Measurements from ENCODE around the gene WDFY1.

WDFY1 gene

DNA sequence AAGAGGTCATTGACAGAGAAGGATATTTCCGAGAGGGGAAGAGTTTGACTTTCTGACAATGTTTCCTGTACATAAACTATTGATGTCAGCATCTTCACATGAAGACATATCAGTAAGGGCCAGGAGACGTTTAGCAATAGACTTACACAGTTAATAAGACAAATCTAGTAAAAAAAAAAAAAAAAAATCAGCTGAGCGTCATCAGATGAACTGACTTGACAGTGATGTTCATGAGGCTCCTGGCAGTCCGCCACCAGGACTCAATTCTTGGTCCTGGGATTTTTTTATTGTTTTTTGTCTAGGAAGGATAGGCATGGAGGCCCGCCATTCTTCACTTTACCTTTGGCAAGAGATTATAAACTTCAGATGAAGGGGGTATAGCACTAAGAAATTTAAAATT, 26.6 kb upstream of the WDFY1 start:
- CTCF ChIA-PET: interaction anchor here (0.6 to 8.7 kb wide), 10 partner anchors 13 to 674 kb away, joined by 3 to 149 read pairs (median 4); no protein-coding TSS in a partner anchor
- H3K27ac ChIP-seq (ENCODE audit: extremely low read depth, low read depth, low read length): no peak overlapping the region
- POLR2A ChIA-PET: no interaction called here
- peaks cover 11 to 21% of the 10 kb centered on the region in 2 experiments for H3K36me3 ChIP-seq (ENCODE audit: control insufficient read depth in 2 of 2, insufficient read depth in 1 of 2, low read length in 2 of 2)
- H3K4me1 ChIP-seq (ENCODE audit: control insufficient read depth, insufficient read depth, low read length): no peaks in the 10 kb centered on the region
- H3K9me3 ChIP-seq (ENCODE audit: control insufficient read depth, insufficient read depth, low read depth, low read length): no peaks in the 10 kb centered on the region
- no peak overlapping the region for H3K4me3 ChIP-seq (ENCODE audit: low read depth, low read length)
- no peak for TF ChIP-seq MEIS1 (CRISPR knock-in tag; IDR thresholded peaks at IDR 0.05; ENCODE audit: borderline replicate concordance)
- TF ChIP-seq ZSCAN16 (tag by site-specific recombination; IDR thresholded peaks at IDR 0.05): no peak
- no peak for TF ChIP-seq GLI4 (tag by site-specific recombination; IDR thresholded peaks at IDR 0.05)
- TF ChIP-seq ZNF223 (tag by site-specific recombination; IDR thresholded peaks at IDR 0.05): no peak
- no peak for TF ChIP-seq WT1 (tag by site-specific recombination; IDR thresholded peaks at IDR 0.05)
- TF ChIP-seq ZNF350 (tag by site-specific recombination; IDR thresholded peaks at IDR 0.05): no peak
- TF ChIP-seq ZNF571 (tag by site-specific recombination; IDR thresholded peaks at IDR 0.05): no peak
- TF ChIP-seq ZNF416 (tag by site-specific recombination; IDR thresholded peaks at IDR 0.05): no peak
- TF ChIP-seq HOXC10 (CRISPR knock-in tag; IDR thresholded peaks at IDR 0.05): no peak
- TF ChIP-seq ZNF302 (tag by site-specific recombination; IDR thresholded peaks at IDR 0.05; ENCODE audit: low read depth): no peak

DNA sequence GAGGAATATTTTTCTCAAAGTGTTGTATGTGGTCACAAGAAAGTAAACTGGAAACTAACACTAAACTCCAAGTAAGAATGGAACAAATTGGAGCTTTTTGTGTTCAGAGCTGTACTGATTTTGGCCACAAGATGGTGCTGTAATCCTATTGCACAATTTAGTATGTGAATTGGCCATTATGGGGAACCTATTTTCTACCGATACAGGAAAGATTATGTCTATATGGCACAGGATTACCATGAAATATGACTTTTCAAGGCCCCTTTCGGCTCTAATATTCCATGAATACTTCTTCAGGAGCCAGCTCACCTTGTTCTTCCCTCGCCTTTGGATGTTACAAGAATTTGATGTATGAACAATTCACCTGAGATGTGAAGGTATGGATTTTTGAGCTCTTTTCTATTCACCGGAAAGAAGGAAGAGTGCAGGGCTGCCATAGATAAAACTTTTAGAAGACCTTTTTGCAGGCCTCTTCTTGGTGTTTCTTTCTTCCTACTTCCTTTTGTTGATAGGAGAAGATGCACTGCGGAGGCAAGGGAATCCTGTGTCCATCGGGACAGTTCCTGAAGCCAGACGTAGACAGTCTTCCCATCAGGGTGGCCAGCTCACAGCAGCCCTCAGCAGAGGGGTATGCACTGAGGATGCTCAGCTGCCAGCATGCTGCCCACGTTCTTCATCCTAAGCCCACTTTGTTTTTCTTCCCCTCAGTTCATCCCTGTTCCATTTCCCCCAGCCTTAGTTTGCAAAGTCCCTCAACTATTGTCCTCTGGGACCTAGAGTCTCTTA, 25.4 kb upstream of the WDFY1 start:
- ChIA-PET POLR2A (interaction anchor here (1.0 to 2.0 kb wide), 2 partner anchors 313 to 314 kb away, joined by 3 to 7 read pairs; no protein-coding TSS in a partner anchor), CTCF (interaction anchor here (0.5 to 8.7 kb wide), 35 partner anchors 9 to 1885 kb away, joined by 3 to 149 read pairs (median 5); partner anchors contain the start of gene SERPINE2)
- H3K9me3 ChIP-seq (ENCODE audit: control insufficient read depth, insufficient read depth, low read depth, low read length): no peaks in the 10 kb centered on the region
- no peaks in the 10 kb centered on the region for H3K4me1 ChIP-seq (ENCODE audit: control insufficient read depth, insufficient read depth, low read length)
- H3K36me3 ChIP-seq (ENCODE audit: control insufficient read depth in 2 of 2, insufficient read depth in 1 of 2, low read length in 2 of 2): peaks cover 21 to 28% of the 10 kb centered on the region in 2 experiments
- TF ChIP-seq ZNF157 (tag by site-specific recombination; IDR thresholded peaks at IDR 0.05) (no peak), ZNF354C (tag by site-specific recombination; IDR thresholded peaks at IDR 0.05; ENCODE audit: borderline replicate concordance, low read depth) (no peak), ZNF660 (tag by site-specific recombination; IDR thresholded peaks at IDR 0.05) (0 out of 2 replicates have a peak, but pooled peaks have one; percentile 39), RBAK (tag by site-specific recombination; IDR thresholded peaks at IDR 0.05) (no peak), ZNF426 (tag by site-specific recombination; IDR thresholded peaks at IDR 0.05) (no peak), ZNF654 (tag by site-specific recombination; IDR thresholded peaks at IDR 0.05; ENCODE audit: low read depth) (peak; percentile 88), ZNF777 (tag by site-specific recombination; IDR thresholded peaks at IDR 0.05; ENCODE audit: borderline replicate concordance) (no peak), BCL11B (tag by site-specific recombination; IDR thresholded peaks at IDR 0.05; ENCODE audit: low read depth) (no peak)
- TF ChIP-seq, protein P1, sequence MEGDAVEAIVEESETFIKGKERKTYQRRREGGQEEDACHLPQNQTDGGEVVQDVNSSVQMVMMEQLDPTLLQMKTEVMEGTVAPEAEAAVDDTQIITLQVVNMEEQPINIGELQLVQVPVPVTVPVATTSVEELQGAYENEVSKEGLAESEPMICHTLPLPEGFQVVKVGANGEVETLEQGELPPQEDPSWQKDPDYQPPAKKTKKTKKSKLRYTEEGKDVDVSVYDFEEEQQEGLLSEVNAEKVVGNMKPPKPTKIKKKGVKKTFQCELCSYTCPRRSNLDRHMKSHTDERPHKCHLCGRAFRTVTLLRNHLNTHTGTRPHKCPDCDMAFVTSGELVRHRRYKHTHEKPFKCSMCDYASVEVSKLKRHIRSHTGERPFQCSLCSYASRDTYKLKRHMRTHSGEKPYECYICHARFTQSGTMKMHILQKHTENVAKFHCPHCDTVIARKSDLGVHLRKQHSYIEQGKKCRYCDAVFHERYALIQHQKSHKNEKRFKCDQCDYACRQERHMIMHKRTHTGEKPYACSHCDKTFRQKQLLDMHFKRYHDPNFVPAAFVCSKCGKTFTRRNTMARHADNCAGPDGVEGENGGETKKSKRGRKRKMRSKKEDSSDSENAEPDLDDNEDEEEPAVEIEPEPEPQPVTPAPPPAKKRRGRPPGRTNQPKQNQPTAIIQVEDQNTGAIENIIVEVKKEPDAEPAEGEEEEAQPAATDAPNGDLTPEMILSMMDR (tag by site-specific recombination; IDR thresholded peaks at IDR 0.05): peak; percentile 63
- H3K4me3 ChIP-seq (ENCODE audit: low read depth, low read length): no peak overlapping the region
- H3K27ac ChIP-seq (ENCODE audit: extremely low read depth, low read depth, low read length): no peak overlapping the region

DNA sequence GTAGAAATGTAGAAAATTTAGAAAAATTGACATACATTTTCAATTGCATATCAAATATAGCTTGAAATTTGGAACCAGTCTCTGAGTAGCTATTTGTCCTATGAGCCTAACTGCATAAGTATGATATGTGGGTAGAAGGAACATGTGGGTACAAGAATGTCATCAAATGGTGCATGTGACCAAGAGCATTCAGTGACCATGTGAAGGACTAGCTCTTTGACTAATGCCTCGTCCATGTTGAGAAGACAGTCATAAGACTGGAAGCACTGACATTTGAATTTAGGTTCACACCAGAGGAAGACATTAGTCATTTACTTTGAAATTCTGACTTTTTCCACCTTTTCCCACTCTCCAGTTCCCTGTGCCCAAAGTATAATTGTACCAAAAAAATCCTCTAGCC, 24.7 kb upstream of the WDFY1 start:
- Histone ChIP-seq H3K9me3 (ENCODE audit: control insufficient read depth, insufficient read depth, low read depth, low read length) (no peaks in the 10 kb centered on the region), H3K36me3 (ENCODE audit: control insufficient read depth in 2 of 2, insufficient read depth in 1 of 2, low read length in 2 of 2) (peaks cover 26 to 34% of the 10 kb centered on the region in 2 experiments), H3K4me1 (ENCODE audit: control insufficient read depth, insufficient read depth, low read length) (no peaks in the 10 kb centered on the region), H3K4me3 (ENCODE audit: low read depth, low read length) (no peak overlapping the region), H3K27ac (ENCODE audit: extremely low read depth, low read depth, low read length) (no peak overlapping the region)
- TF ChIP-seq, protein P2, sequence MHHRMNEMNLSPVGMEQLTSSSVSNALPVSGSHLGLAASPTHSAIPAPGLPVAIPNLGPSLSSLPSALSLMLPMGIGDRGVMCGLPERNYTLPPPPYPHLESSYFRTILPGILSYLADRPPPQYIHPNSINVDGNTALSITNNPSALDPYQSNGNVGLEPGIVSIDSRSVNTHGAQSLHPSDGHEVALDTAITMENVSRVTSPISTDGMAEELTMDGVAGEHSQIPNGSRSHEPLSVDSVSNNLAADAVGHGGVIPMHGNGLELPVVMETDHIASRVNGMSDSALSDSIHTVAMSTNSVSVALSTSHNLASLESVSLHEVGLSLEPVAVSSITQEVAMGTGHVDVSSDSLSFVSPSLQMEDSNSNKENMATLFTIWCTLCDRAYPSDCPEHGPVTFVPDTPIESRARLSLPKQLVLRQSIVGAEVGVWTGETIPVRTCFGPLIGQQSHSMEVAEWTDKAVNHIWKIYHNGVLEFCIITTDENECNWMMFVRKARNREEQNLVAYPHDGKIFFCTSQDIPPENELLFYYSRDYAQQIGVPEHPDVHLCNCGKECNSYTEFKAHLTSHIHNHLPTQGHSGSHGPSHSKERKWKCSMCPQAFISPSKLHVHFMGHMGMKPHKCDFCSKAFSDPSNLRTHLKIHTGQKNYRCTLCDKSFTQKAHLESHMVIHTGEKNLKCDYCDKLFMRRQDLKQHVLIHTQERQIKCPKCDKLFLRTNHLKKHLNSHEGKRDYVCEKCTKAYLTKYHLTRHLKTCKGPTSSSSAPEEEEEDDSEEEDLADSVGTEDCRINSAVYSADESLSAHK (tag by site-specific recombination; IDR thresholded peaks at IDR 0.05): no peak
- TF ChIP-seq, protein P3, sequence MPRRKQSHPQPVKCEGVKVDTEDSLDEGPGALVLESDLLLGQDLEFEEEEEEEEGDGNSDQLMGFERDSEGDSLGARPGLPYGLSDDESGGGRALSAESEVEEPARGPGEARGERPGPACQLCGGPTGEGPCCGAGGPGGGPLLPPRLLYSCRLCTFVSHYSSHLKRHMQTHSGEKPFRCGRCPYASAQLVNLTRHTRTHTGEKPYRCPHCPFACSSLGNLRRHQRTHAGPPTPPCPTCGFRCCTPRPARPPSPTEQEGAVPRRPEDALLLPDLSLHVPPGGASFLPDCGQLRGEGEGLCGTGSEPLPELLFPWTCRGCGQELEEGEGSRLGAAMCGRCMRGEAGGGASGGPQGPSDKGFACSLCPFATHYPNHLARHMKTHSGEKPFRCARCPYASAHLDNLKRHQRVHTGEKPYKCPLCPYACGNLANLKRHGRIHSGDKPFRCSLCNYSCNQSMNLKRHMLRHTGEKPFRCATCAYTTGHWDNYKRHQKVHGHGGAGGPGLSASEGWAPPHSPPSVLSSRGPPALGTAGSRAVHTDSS (tag by site-specific recombination; IDR thresholded peaks at IDR 0.05): no peak
- no peak for TF ChIP-seq ZNF585B (tag by site-specific recombination; IDR thresholded peaks at IDR 0.05)
- TF ChIP-seq, protein P4, sequence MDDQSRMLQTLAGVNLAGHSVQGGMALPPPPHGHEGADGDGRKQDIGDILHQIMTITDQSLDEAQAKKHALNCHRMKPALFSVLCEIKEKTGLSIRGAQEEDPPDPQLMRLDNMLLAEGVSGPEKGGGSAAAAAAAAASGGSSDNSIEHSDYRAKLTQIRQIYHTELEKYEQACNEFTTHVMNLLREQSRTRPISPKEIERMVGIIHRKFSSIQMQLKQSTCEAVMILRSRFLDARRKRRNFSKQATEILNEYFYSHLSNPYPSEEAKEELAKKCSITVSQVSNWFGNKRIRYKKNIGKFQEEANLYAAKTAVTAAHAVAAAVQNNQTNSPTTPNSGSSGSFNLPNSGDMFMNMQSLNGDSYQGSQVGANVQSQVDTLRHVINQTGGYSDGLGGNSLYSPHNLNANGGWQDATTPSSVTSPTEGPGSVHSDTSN (CRISPR knock-in tag; IDR thresholded peaks at IDR 0.05): no peak
- no peak for TF ChIP-seq GLI4 (tag by site-specific recombination; IDR thresholded peaks at IDR 0.05)
- ChIA-PET CTCF (interaction anchor here (0.6 to 8.7 kb wide), 31 partner anchors 9 to 807 kb away, joined by 3 to 149 read pairs (median 5); partner anchors contain the start of gene SERPINE2), POLR2A (interaction anchor here (1.0 to 2.0 kb wide), 2 partner anchors 313 to 315 kb away, joined by 3 to 7 read pairs; no protein-coding TSS in a partner anchor)
